B cell (primary cell): ENCODE measurements around the gene PDE4B. TPM values are rescaled to one million over a fixed set of nuclear protein-coding genes. Genes with fewer than 3 reads are reported as not detected.

ENCODE experiments used
- ATAC-seq: fragments of 200-7000 bp; cut with Tn5 transposase; one replicate; pipeline ENCODE4 v1.10.0; 2021; ENCODE audit warnings: low read depth, mild to moderate bottlenecking, moderate number of reproducible peaks, moderate library complexity
- CTCF ChIA-PET: fragments of 350-600 bp; sonication (Branson Sonifier 250); formaldehyde crosslinking; loops from one replicate; lab custom pipeline; 2021; ENCODE audit warnings: antibody characterized with exemption, inconsistent platforms; lab: Charles Lee
- POLR2A ChIA-PET: fragments of 350-600 bp; sonication (Branson Sonifier 250); formaldehyde crosslinking; loops from one replicate; lab custom pipeline; 2021; ENCODE audit warnings: antibody characterized with exemption; lab: Charles Lee
- DNase-seq: peaks from one replicate; pipeline ENCODE4 v3.0.0; 2013
- H2AFZ ChIP-seq: 2 replicates; pipeline ENCODE4 v1.6.1; 2012; ENCODE audit warnings: mild to moderate bottlenecking, low read depth, low read length; ENCODE audit not compliant: insufficient read depth, poor library complexity, severe bottlenecking
- H3K27ac ChIP-seq, 2 donors: 1 replicate in 1 of 2; 2 replicates in 1 of 2; pipeline ENCODE4 v1.5.1; 2012 to 2013; ENCODE audit warnings: low read length in 2 of 2, mild to moderate bottlenecking in 2 of 2, moderate library complexity in 1 of 2
- H3K27me3 ChIP-seq, 4 experiments: fragments of 200-600 bp in 1 of 4; sonication (generic) in 1 of 4; replicated peaks in 1 of 4; 1 replicate in 2 of 4; 2 replicates in 2 of 4; pipeline versions ENCODE4 v1.6.1 to v1.7.0; 2013 to 2016; ENCODE audit warnings: low read length in 3 of 4, mild to moderate bottlenecking in 2 of 4, mixed read lengths in 1 of 4, moderate library complexity in 1 of 4; ENCODE audit not compliant: insufficient read depth in 4 of 4, control insufficient read depth in 3 of 4; ENCODE audit errors: control extremely low read depth in 1 of 4
- H3K36me3 ChIP-seq, 2 experiments: replicated peaks in 1 of 2; 1 replicate in 1 of 2; 2 replicates in 1 of 2; pipeline versions ENCODE4 v1.6.1 to v1.7.1; 2013; ENCODE audit warnings: low read length in 1 of 2; ENCODE audit not compliant: insufficient read depth in 2 of 2, control insufficient read depth in 1 of 2; ENCODE audit errors: control extremely low read depth in 1 of 2, extremely low read depth in 1 of 2
- H3K4me1 ChIP-seq, 2 donors: fragments of 200-600 bp in 1 of 2; sonication (generic) in 1 of 2; 1 replicate in 1 of 2; 2 replicates in 1 of 2; pipeline versions ENCODE4 v1.5.1 to v1.6.1; 2013 to 2017; ENCODE audit warnings: low read length in 2 of 2; ENCODE audit not compliant: control insufficient read depth in 2 of 2, insufficient read depth in 2 of 2
- H3K4me2 ChIP-seq: replicated peaks from 2 replicates; pipeline ENCODE3; 2012; ENCODE audit warnings: mild to moderate bottlenecking, low read depth, low read length; ENCODE audit not compliant: poor library complexity, severe bottlenecking
- H3K4me3 ChIP-seq, 5 experiments: fragments of 200-600 bp in 1 of 5; sonication (generic) in 1 of 5; 1 replicate in 3 of 5; 2 replicates in 2 of 5; pipeline versions ENCODE4 v1.5.1 to v1.7.0; 2011 to 2016; ENCODE audit warnings: low read length in 4 of 5, mild to moderate bottlenecking in 4 of 5, low read depth in 2 of 5, control low read depth in 1 of 5, moderate library complexity in 1 of 5; ENCODE audit not compliant: insufficient read depth in 1 of 5; ENCODE audit errors: control extremely low read depth in 1 of 5, extremely low read depth in 1 of 5
- H3K79me2 ChIP-seq: fragments of 200-600 bp; sonication (generic); one replicate; pipeline ENCODE4 v1.6.0; 2016; ENCODE audit warnings: low read length; ENCODE audit not compliant: control insufficient read depth, insufficient read depth
- H3K9ac ChIP-seq: fragments of 200-600 bp; sonication (generic); 2 replicates; pipeline ENCODE4 v1.6.1; 2017; ENCODE audit warnings: mild to moderate bottlenecking, low read length, moderate library complexity
- H3K9me3 ChIP-seq, 3 donors: one replicate each; pipeline versions ENCODE4 v1.6.1 to v1.7.1; 2013; ENCODE audit warnings: low read length in 2 of 3; ENCODE audit not compliant: control insufficient read depth in 2 of 3, insufficient read depth in 1 of 3; ENCODE audit errors: control extremely low read depth in 1 of 3
- H4K20me1 ChIP-seq: 2 replicates; pipeline ENCODE4 v1.6.0; 2012; ENCODE audit warnings: mild to moderate bottlenecking, low read length; ENCODE audit not compliant: insufficient read depth, control insufficient read depth, poor library complexity, severe bottlenecking
- H3K27ac Mint-ChIP-seq: one replicate; pipeline ENCODE4 v1.8.0; 2021; ENCODE audit warnings: mixed read lengths
- H3K27me3 Mint-ChIP-seq: one replicate; pipeline ENCODE4 v1.8.0; 2021; ENCODE audit warnings: mixed read lengths
- H3K4me1 Mint-ChIP-seq: one replicate; pipeline ENCODE4 v1.8.0; 2021; ENCODE audit warnings: mixed read lengths
- H3K4me3 Mint-ChIP-seq: one replicate; pipeline ENCODE4 v1.8.0; 2021; ENCODE audit warnings: mixed read lengths
- H3K9me3 Mint-ChIP-seq: one replicate; pipeline ENCODE4 v1.8.0; 2022; ENCODE audit warnings: mixed read lengths; ENCODE audit not compliant: insufficient read depth
- EZH2 ChIP-seq: IDR thresholded peaks from 2 replicates; pipeline ENCODE4 v1.6.1; 2012; ENCODE audit warnings: borderline replicate concordance, low read depth, mild to moderate bottlenecking, moderate library complexity, low read length; ENCODE audit not compliant: insufficient read depth, poor library complexity, severe bottlenecking
- WGBS: methylation state at CpG from one replicate; pipeline ENCODE4 v1.1.5; 2013; ENCODE audit warnings: missing lambda C conversion rate; ENCODE audit not compliant: insufficient coverage; 5-methylcytosine and 5-hydroxymethylcytosine counted together
- intact Hi-C: fragments of 100-400 bp; cut with micrococcal nuclease; formaldehyde crosslinking; loops from one replicate; pipeline ENCODE4 v1.10.0; 2022
- polyA plus RNA-seq: library from polyadenylated mRNA; depleted of rRNA; stranded (reverse); fragments of >200 nt; gene quantifications from 2 replicates; pipeline ENCODE4 v1.2.3, GENCODE V29; 2012
- total RNA-seq, 2 donors: library from RNA; stranded (reverse); fragments of 120-200 nt in 1 of 2; gene quantifications; 1 replicate in 1 of 2; 2 replicates in 1 of 2; pipeline versions ENCODE4 v1.2.3 to v1.2.4, GENCODE V29; 2013 to 2022
- TF ChIP-seq, protein P1 (sequence below): fragments of 200-600 bp; IDR thresholded peaks from one replicate; pipeline ENCODE4 v1.8.0; 2022; ENCODE audit warnings: antibody characterized with exemption, mild to moderate bottlenecking

PDE4B gene
- total and polyA plus RNA-seq, 2 donors (not counting 1 experiment from before 2014, with no cell fraction given) = 63.7 to 242 TPM

DNA sequence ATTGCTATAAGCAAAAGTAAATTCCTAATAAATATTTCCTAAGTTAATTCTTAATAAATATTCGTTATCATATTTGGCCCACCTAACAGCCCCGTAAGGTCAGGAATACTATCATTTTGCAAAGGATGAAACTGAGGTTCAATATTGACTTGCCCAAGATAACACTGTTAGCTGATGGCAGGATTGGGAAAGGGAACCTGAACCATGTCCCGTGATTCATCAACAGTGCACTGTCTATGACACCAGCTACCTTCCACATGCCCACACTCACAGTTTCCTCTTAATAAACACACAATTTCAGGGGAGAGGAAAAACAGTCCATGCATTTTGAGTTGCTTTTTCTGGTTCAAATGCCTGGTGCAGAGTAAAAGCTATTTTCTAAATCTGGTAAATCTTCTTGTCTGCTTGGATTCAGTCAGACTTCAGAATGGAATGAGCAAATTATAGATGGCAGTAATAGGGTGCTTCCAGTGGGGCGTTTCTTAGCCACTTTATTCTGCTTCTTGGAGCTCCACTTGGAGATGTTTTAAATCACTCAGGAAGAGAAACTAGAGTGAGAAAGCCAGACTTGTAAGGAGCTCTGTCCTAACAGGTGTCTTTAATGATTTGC lies 354.6 kb downstream of the PDE4B start:
- intact Hi-C loops = no loop called here
- H3K4me2 ChIP-seq = no peak overlapping the region
- CTCF ChIA-PET = no interaction called here
- no peaks in the 10 kb centered on the region for H3K4me1 ChIP-seq
- no peak overlapping the region for H3K4me3 Mint-ChIP-seq
- H3K27ac ChIP-seq = no peak overlapping the region
- no peaks in the 10 kb centered on the region for H3K9me3 ChIP-seq
- TF ChIP-seq EZH2 = no peak
- no peaks in the 10 kb centered on the region for H4K20me1 ChIP-seq
- no peak overlapping the region for H2AFZ ChIP-seq
- H3K9me3 Mint-ChIP-seq = no peaks in the 10 kb centered on the region
- H3K9ac ChIP-seq = no peak overlapping the region
- no peaks in the 10 kb centered on the region for H3K79me2 ChIP-seq
- H3K4me3 ChIP-seq = no peak overlapping the region
- WGBS = 100% methylated on average over 1 of the region's 4 CpGs
- H3K36me3 ChIP-seq = no peaks in the 10 kb centered on the region
- POLR2A ChIA-PET = no interaction called here
- DNase-seq (no peak), ATAC-seq (no peak)
- no peaks in the 10 kb centered on the region for H3K27me3 ChIP-seq
- H3K4me1 Mint-ChIP-seq = no peaks in the 10 kb centered on the region
- peaks cover 15% of the 10 kb centered on the region for H3K27me3 Mint-ChIP-seq
- no peak overlapping the region for H3K27ac Mint-ChIP-seq

DNA sequence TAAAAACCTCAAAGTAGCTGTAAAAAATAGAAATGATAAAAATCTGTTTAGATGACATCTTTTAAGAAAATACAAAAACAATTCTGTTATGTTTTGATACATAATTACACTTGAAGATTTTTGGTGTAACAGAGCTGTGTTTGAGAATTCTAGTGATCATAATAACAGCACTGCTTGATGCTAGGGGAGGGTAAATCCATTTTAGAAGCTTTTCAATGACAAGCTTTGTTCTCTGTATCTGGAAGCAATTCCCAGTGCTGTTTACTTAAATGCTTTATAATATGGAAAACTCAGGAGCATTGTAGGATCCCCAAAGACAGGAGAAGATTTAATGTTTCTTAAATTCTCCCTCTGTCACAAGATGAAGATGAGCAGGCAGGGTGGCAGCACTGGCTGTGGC lies 359.3 kb downstream of the PDE4B start:
- no peaks in the 10 kb centered on the region for H3K9me3 ChIP-seq
- CTCF ChIA-PET = no interaction called here
- H3K27ac ChIP-seq = no peak overlapping the region
- no peak for TF ChIP-seq EZH2
- TF ChIP-seq, protein P1, sequence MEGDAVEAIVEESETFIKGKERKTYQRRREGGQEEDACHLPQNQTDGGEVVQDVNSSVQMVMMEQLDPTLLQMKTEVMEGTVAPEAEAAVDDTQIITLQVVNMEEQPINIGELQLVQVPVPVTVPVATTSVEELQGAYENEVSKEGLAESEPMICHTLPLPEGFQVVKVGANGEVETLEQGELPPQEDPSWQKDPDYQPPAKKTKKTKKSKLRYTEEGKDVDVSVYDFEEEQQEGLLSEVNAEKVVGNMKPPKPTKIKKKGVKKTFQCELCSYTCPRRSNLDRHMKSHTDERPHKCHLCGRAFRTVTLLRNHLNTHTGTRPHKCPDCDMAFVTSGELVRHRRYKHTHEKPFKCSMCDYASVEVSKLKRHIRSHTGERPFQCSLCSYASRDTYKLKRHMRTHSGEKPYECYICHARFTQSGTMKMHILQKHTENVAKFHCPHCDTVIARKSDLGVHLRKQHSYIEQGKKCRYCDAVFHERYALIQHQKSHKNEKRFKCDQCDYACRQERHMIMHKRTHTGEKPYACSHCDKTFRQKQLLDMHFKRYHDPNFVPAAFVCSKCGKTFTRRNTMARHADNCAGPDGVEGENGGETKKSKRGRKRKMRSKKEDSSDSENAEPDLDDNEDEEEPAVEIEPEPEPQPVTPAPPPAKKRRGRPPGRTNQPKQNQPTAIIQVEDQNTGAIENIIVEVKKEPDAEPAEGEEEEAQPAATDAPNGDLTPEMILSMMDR = no peak
- intact Hi-C loops = no loop called here
- POLR2A ChIA-PET = no interaction called here
- no peaks in the 10 kb centered on the region for H3K36me3 ChIP-seq
- no peaks in the 10 kb centered on the region for H3K4me1 ChIP-seq
- Mint-ChIP-seq H3K27me3 (peaks cover 25% of the 10 kb centered on the region), H3K4me1 (no peaks in the 10 kb centered on the region), H3K27ac (no peak overlapping the region), H3K4me3 (no peak overlapping the region), H3K9me3 (no peaks in the 10 kb centered on the region)
- no peak for DNase-seq
- no peaks in the 10 kb centered on the region for H3K79me2 ChIP-seq
- no peaks in the 10 kb centered on the region for H4K20me1 ChIP-seq
- no peak for ATAC-seq
- H3K27me3 ChIP-seq = peaks cover 0 to 3% (median 0%) of the 10 kb centered on the region in 4 experiments
- H3K9ac ChIP-seq = no peak overlapping the region
- no peak overlapping the region for H2AFZ ChIP-seq
- no peak overlapping the region for H3K4me3 ChIP-seq
- H3K4me2 ChIP-seq = no peak overlapping the region
